Measurements from ENCODE around the gene GPC1.

GRCh38 chr2:240405684-240406313 is 29.7 kb upstream of the GPC1 start:
- no peak for TF ChIP-seq SREBF2 (IDR thresholded peaks at IDR 0.05; ENCODE audit: low read length)
- TF ChIP-seq FOS (IDR thresholded peaks at IDR 0.05; ENCODE audit: borderline replicate concordance, extremely low read depth, insufficient read length) = no peak
- TF ChIP-seq HDAC2 (IDR thresholded peaks at IDR 0.05) = no peak
- no peak for TF ChIP-seq ZNF274 (IDR thresholded peaks at IDR 0.05; ENCODE audit: insufficient read depth, insufficient read length)
- TF ChIP-seq JUND (IDR thresholded peaks at IDR 0.05; ENCODE audit: low read depth, low read length) = no peak
- no peak for TF ChIP-seq TAF1 (IDR thresholded peaks at IDR 0.05; ENCODE audit: borderline replicate concordance, low read depth, low read length)
- TF ChIP-seq CTCF (IDR thresholded peaks at IDR 0.05 in 2 of 3, conservative IDR thresholded peaks at IDR 0.05 in 1 of 3; ENCODE audit: control insufficient read depth in 2 of 3, extremely low read depth in 1 of 3, insufficient read depth in 1 of 3, low read depth in 3 of 3, low read length in 3 of 3) = no peak
- TF ChIP-seq EZH2 (IDR thresholded peaks at IDR 0.05; ENCODE audit: borderline replicate concordance, control insufficient read depth, low read depth, low read length) = no peak
- TF ChIP-seq SRF (IDR thresholded peaks at IDR 0.05; ENCODE audit: low read depth in 2 of 2, low read length in 2 of 2) = no peak
- TF ChIP-seq MAX (IDR thresholded peaks at IDR 0.05; ENCODE audit: low read depth, low read length) = no peak
- TF ChIP-seq FOXM1 (IDR thresholded peaks at IDR 0.05; ENCODE audit: low read depth, low read length) = no peak
- no peak for TF ChIP-seq BMI1 (IDR thresholded peaks at IDR 0.05; ENCODE audit: borderline replicate concordance)
